ENCODE results near the gene TMEM41A.

TMEM41A gene

DNA sequence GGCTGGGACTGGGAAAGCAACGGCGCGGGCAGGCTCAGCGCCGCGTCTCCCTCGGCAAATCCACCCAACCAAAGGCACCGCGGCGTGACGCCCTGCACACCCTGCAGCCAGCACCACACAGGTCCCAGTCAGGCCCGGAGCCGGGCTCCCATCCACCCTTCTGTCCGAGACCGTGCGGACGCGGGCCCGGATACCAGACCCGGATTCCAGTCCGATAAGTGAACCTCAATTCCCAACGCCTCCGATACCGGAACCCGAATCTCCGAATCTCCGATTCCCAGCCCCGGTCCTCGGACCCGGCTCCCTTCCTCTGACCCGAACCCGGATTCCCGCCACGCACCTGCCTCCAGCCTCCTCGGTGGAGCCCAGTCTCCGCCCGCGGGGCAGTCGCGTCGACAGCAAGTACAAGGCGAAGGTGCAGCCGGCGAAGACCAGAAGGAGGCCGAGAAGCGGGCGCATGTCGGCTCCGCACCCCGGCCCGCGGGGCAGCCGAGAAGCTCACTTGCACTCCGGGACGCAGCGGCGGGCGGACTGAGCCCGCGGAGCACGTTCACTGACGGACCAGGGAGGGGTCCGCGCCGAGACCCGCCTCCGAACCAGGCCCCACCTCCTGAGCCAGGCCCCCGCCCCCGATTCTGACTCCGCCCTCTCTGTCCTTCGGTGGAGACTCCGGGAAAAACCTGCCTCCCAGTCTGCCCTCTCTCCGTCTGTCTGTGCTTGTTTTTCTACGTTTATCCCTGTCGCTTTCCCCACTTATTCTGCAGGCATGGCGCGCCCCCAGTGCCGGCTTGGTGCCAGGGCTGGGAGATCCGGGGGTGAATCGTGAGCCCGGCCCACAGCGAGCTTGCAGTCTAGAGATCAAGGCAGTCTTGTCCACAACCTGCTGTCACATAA is at the start of gene TMEM41A:
TMEM41A (minus strand) TSS at position 533 of the 894 bp plus-strand sequence; CDS start at position 459, 74 bp downstream.
- peak; percentile 91 for DNase-seq

DNA sequence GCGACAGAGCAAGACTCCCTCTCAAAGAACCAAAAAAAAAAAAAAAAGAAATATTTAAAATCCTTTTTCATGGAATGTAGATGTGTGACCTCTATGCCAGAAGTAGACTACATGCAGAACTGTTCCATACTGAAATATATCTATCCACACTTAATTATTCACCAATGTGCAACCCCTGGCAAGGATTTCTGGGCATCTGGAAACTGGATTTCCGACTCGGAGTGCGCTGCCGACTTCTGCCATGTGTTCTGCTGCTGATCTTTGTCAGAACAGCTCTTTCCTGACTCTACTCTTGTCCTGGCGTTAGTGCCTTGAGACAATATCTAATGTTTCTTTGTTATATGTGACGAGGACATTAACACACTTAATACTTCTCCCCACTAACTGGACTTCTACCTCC is 41.9 kb upstream of the TMEM41A start:
- no peak for DNase-seq

- no peak for DNase-seq
Observed at GRCh38 chr3:185539934-185540333, 41.1 kb upstream of the TMEM41A start.

- no peak for DNase-seq
Observed at GRCh38 chr3:185537369-185537970, 38.6 kb upstream of the TMEM41A start.

DNA sequence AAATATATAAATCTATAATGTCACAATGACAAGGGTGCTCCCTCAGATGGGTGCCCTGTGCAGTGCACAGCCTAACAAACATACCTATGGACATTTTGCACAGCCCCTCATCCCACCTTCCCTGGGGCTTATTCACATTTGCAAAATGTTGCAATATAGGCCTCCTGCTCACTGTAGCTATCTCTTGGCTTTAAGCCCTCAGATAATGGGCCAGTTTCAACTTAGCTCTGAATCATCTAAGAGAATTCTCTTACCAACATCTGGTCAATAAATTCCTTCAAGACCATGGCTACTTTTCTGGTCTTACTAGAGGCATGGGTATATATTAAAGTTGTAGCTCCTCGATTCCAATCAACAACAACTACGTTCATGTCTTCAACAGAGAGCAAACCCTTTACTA is 35.7 kb upstream of the TMEM41A start:
- DNase-seq: no peak

DNA sequence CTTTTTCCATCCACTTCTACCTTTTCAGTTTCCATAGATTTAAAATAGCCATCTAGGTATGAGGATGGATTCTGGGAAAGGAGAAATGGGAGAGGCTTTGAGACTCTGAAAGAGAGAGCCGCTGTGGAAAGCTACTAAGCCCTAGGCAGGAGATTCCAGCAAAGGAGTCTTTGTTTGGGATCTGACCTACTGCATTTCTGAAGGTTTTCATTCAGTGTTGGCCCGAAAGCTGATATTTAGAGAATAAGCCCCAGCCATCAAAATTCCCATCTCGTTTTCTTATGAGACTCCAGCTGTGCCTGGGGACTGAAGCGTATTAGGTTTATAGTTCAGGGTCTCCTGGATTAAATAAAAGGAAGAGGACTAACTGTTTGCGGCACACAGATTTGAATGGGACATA is 34.1 kb upstream of the TMEM41A start:
- DNase-seq: no peak

DNA sequence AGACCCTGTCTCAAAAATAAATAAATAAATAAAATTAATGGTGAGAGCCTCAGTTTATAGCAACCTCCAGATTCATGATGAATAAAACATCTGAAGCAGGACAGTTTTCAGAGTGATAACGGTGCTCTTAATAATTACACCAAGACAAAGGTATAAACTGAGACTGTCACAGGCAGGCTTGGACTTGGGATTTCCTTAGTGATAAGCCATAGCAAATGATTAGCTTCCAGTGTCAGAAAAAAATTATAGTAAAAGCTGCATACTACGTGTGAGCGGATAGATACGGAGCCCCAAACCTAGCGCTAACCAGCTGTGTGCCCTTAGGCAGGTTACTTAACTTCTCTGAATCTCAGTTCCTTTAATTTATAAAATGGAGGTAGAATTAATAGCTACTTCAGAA is 32.0 kb upstream of the TMEM41A start:
- DNase-seq: no peak

DNA sequence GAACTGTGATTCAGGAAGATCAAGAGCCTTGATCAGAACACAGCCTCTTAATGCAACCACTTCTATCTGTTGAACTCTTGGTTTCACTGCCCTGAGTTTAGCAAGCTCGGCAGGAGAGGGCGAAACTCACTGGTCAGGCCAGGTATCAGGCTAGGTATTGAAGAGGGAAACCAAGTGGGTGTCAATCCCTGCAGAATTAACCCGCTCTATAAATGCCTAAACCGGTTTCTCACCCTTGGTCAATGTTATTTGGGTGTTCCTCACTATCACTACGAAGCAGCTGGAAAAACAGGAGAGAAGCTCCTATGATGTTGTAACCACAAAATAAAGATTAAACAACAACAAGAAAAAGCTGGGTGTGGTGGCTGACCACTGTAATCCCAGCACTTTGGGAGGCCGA is 29.7 kb upstream of the TMEM41A start:
- DNase-seq: no peak

GRCh38 chr3:185527364-185527763 is 28.5 kb upstream of the TMEM41A start:
- DNase-seq: no peak

GRCh38 chr3:185526349-185526951 is 27.6 kb upstream of the TMEM41A start:
- no peak for DNase-seq

GRCh38 chr3:185521349-185522138 is 22.7 kb upstream of the TMEM41A start:
- DNase-seq: no peak

- DNase-seq: no peak
Observed at GRCh38 chr3:185519021-185519420, 20.2 kb upstream of the TMEM41A start.

DNA sequence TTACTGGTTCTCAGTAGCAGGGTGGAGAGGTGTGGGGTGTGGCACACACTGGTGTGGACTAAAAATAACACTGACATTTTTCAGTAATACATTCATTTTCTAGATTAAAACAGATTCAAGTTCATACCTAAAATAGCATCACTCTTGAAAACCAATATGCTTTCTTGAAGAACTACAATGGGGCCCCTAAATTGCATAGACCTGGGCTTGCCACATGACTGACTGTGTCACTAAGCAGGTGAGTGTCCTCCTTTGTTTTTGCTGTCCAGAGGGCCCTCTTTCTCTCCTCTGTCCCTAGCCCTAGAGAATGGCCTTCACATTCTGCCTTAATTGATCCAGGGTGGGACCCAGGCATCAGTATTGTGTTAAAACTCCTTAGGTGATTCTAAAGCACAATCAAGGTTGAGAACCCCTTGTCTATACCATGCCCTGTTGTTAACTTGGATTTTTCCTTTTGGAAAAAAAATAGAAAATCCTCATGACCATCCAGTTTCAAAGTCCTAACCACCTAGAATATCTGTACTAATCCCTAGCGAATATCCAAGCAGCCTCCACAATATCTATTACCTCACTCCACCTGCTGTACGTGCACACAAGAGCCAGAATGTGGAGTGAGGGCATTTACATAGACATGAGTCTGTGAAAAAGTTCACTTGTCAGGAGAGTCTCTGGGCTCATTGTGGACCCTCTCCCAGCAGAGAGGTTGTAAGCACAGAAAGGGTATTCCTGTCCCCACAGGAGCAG is 18.7 kb upstream of the TMEM41A start:
- DNase-seq: no peak

DNA sequence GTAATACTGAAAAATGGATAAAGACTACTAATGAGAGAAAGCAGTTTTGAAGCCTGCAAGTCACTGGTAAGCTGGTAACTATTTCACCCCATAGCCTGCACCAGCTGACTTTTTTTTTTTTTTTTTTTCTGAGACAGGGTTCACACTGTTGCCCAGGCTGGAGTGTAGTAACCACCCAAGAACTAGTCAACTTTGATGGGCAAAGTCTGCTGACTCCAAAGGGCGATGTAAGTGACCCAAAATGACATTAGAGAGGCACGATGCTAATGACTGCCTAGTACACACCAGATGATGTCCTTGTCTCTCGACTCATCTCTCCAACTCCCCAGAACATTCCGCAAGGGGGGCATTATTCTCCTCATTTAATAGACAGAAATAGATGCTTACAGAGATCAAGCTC is 12.9 kb upstream of the TMEM41A start:
- DNase-seq: no peak

- DNase-seq: no peak
Observed at GRCh38 chr3:185508335-185508991, 9.6 kb upstream of the TMEM41A start.

DNA sequence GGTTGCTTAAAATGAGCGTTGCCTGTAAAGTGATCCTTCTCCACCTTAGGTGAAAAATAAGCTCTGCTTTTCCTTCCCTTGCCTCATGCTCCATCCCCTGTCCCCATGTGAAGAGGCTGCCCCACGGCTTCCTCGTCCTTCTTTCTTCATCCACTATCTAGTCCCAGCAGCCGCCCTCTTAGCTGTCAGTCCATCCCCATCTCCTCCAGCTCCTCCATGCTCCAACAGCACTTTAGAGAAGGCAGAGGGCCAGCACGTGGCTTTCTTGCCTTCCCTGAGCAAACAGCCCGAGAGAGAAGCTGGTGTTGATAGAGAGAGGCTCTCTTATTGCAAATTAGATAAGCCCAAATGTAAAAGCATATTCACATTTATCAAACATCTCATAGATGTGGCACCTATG is 9.0 kb upstream of the TMEM41A start:
- DNase-seq: no peak

DNA sequence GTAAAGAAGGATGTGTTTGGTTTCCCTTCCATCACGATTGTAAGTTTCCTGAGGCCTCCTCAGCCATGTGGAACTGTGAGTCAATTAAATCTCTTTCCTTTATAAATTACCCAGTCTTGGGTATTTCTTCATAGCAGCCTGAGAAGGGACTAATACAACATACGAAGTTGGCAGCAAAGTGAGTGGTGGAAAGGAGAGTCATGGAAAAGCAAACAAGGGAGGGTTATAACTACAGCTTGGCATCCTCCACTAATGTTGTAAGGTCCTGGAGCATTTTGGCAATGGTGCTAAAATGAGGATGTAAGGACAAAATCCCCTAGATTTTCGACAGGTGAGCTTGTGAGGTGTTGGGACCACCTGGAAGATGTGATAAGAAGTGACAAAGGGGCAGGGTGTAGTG is 5.8 kb upstream of the TMEM41A start:
- DNase-seq: no peak

DNA sequence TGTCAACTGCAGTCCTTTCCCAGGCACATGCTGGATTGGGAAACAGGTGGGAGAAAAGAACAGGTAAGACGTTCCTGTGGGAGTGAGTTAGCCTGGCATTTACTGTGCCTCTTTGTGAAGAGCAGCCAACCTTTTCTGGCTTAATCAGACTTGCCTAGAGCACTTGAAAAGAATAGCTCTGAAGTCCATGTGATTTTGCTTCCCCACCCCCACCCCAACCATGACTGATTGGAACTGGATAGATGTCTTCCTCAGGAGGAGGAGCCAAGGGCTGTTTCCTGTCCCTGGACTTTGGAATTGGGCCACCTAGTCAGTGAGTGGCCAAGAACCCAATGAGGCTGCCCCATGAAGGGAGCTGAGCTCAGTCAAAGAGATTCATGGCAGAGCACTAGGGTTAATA is 4.7 kb upstream of the TMEM41A start:
- DNase-seq: no peak

GRCh38 chr3:185502987-185503386 is 4.2 kb upstream of the TMEM41A start:
- DNase-seq: no peak

GRCh38 chr3:185490241-185490640 is 8.6 kb downstream of the TMEM41A start:
- DNase-seq: no peak

DNA sequence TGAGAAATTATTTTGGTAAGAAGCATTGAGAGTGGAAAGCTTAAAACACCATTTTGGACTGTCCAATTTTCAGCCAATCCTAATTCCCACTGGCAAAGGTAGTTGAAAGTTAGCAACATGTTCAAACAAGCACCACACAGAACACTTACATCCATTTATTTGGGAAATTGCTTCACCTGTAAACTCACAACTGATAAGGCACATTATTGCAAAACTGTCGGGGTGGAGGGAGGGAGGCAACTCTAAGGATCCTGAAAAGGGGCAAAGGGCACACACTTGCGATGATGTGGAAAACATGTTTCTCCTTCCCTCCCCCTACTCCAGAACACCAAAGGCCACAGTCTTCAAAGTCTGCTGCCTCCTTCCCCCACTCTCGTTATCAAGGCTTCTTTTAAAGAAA is 9.4 kb downstream of the TMEM41A start:
- no peak for DNase-seq

- DNase-seq: no peak
Observed at GRCh38 chr3:185488465-185488864, 10.4 kb downstream of the TMEM41A start.
